ENCODE measurements around the gene MRPS16.

- TF ChIP-seq CTCF (IDR thresholded peaks at IDR 0.05; ENCODE audit: poor library complexity, severe bottlenecking) (no peak), REST (IDR thresholded peaks at IDR 0.05; ENCODE audit: borderline replicate concordance) (no peak)
Observed at GRCh38 chr10:73248259-73248724, 4.2 kb downstream of the MRPS16 start.
